Fibroblast of lung (primary cell): ENCODE results near the gene TBC1D22B.

Experiments used
- EZH2 ChIP-seq: IDR thresholded peaks from 2 replicates; pipeline ENCODE4 v1.5.1; 2012; ENCODE audit warnings: low read length, control low read depth, mild to moderate bottlenecking; ENCODE audit errors: missing control alignments
- TF ChIP-seq, protein P1 (sequence below), 2 donors: IDR thresholded peaks in 1 of 2; conservative IDR thresholded peaks in 1 of 2; 1 replicate in 1 of 2; 2 replicates in 1 of 2; pipeline ENCODE4 v1.5.1; 2011 to 2012; ENCODE audit warnings: low read length in 2 of 2, control low read depth in 1 of 2, inconsistent platforms in 1 of 2, low read depth in 1 of 2, mild to moderate bottlenecking in 1 of 2

DNA sequence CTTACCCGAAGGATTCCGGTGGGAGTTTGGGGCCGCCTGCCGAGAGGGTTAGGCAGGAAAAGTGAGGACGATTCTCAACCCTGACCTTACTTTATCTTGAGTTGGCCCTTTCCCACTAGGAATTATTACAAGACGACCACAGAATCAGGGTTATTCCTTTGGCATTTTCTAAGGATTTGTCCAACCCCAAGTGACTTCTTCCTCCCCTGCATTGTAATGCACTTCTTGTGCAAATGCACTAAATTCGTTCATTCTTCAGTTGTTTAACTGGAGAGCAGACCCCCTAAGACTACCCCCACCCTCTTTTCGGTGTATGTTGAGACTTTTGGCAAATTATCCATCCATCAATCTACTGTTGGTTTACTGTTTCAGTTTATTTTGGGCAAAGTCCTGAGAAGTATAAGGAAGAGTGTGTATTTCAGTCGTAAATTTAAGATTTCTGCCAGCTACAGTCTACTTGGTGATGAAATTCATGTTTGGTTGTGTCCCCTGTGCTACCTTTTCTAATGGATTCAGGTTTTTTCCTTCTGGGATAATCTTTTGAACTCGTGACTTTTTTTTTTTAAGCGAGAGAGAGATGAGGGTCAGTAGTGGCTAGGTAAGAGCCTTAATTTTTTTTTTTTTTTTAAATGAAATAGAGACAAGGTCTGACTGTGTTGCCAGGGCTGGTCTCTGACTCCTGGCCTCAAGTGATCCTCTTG lies 983 bp downstream of the TBC1D22B start:
- TF ChIP-seq, protein P1, sequence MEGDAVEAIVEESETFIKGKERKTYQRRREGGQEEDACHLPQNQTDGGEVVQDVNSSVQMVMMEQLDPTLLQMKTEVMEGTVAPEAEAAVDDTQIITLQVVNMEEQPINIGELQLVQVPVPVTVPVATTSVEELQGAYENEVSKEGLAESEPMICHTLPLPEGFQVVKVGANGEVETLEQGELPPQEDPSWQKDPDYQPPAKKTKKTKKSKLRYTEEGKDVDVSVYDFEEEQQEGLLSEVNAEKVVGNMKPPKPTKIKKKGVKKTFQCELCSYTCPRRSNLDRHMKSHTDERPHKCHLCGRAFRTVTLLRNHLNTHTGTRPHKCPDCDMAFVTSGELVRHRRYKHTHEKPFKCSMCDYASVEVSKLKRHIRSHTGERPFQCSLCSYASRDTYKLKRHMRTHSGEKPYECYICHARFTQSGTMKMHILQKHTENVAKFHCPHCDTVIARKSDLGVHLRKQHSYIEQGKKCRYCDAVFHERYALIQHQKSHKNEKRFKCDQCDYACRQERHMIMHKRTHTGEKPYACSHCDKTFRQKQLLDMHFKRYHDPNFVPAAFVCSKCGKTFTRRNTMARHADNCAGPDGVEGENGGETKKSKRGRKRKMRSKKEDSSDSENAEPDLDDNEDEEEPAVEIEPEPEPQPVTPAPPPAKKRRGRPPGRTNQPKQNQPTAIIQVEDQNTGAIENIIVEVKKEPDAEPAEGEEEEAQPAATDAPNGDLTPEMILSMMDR (conservative IDR thresholded peaks at IDR 0.05 in 1 of 2, IDR thresholded peaks at IDR 0.05 in 1 of 2; ENCODE audit: low read depth in 1 of 2, low read length in 2 of 2) = no peak
- TF ChIP-seq EZH2 = no peak
